Measurements from ENCODE around the gene DCDC2B.

The DCDC2B gene

DNA sequence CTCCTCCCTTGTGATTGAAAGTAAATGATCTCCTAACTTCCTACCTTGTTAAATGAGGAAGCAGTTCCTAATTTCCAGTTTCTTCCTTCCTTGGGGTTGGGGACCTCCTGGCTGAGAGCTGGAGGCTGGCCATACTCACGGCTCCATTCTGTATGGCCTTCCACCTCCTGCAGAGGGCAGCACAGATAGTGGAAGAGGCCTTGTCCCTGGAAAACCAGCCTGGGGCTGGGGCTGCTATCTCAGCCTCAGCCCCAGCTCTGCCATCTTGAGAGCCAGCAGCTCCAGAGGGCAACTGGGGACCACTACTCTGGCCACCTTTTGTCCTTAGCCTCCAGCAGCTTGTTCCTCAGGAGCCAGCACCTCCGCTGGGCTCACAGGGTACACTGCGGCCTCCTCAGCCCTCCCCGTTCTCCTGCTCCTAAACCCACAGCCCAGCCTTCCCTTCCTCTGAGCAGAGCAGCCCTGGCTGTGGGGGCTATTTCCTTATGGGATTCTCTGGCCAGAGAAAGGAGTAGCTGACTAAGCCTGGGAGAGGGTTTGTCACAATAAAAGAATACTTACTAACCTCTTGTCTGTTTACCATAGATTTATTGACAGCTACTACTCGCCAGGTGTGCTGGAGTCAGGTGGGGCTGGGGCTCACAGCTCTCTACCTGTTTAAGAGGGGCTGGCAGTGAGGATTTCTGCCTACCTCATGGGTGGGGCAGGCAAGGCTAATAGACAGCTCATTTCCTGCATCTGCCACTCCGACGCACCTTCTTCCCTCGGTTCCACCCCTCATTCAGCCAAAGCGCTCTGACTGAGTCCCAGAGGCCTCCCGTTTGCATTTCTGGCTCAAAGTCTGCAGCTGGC, 7.0 kb downstream of the DCDC2B start:
- ChIA-PET CTCF (interaction anchor here (0.7 to 5.4 kb wide), 36 partner anchors 9 to 184 kb away, joined by 3 to 50 read pairs (median 4); partner anchors contain the start of genes CCDC28B, DCDC2B, FAM167B and FAM229A), POLR2A (interaction anchor here (1.2 to 1.6 kb wide), 2 partner anchors 25 to 120 kb away, joined by 4 to 6 read pairs; partner anchors contain the start of gene MARCKSL1)
- H3K4me1 ChIP-seq (ENCODE audit: control extremely low read depth in 1 of 4, control insufficient read depth in 4 of 4, insufficient read depth in 4 of 4, low read length in 3 of 4): peaks cover 0 to 2% (median under 1%) of the 10 kb centered on the region in 4 experiments
- H3K4me3 ChIP-seq (ENCODE audit: control insufficient read depth in 1 of 7, extremely low read depth in 1 of 7, insufficient read depth in 4 of 7, low read depth in 2 of 7, low read length in 6 of 7): no peak overlapping the region
- H3K36me3 ChIP-seq (ENCODE audit: control insufficient read depth in 4 of 4, insufficient read depth in 4 of 4, low read length in 3 of 4): peaks cover 5 to 35% (median 16%) of the 10 kb centered on the region in 4 experiments
- H3K27me3 ChIP-seq (replicated peaks in 2 of 5; ENCODE audit: control insufficient read depth in 4 of 5, insufficient read depth in 5 of 5, low read length in 4 of 5): no peaks in the 10 kb centered on the region
- no peaks in the 10 kb centered on the region for H3K9me3 ChIP-seq (ENCODE audit: control extremely low read depth in 1 of 5, control insufficient read depth in 4 of 5, insufficient read depth in 2 of 5, low read depth in 1 of 5, low read length in 4 of 5)
- DNase-seq: peak; percentile 57 to 75 (median 62)
- no peak overlapping the region for H3K27ac ChIP-seq (ENCODE audit: insufficient read depth in 1 of 2, low read depth in 1 of 2, low read length in 2 of 2, poor library complexity in 1 of 2, severe bottlenecking in 2 of 2)
- WGBS (ENCODE audit: insufficient coverage): 96% methylated on average over 6 of the region's 10 CpGs

DNA sequence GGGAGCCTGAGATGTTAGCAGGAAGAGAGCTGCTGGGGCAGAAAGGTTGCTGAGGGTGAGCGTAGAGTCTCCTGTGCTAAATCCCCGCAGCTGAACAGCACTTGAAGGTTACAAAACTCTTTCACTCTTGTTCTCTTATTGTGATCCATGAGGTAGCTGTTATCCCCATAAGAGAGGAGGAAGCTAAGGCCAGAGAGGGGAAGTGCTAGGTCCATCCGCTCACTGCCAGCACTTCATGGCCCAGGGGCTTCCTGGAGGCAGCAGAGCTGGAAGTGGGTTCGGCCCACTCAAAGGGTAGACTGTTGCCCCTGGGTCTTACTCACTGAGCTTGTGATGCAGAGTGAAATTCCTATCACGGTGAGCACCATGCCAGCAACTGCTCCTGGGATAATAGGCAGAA, 7.7 kb downstream of the DCDC2B start:
- Histone ChIP-seq H3K36me3 (ENCODE audit: control insufficient read depth in 4 of 4, insufficient read depth in 4 of 4, low read length in 3 of 4) (peaks cover 5 to 35% (median 16%) of the 10 kb centered on the region in 4 experiments), H3K27me3 (replicated peaks in 2 of 5; ENCODE audit: control insufficient read depth in 4 of 5, insufficient read depth in 5 of 5, low read length in 4 of 5) (no peaks in the 10 kb centered on the region), H3K27ac (ENCODE audit: insufficient read depth in 1 of 2, low read depth in 1 of 2, low read length in 2 of 2, poor library complexity in 1 of 2, severe bottlenecking in 2 of 2) (no peak overlapping the region), H3K4me1 (ENCODE audit: control extremely low read depth in 1 of 4, control insufficient read depth in 4 of 4, insufficient read depth in 4 of 4, low read length in 3 of 4) (peaks cover 2 to 9% (median 7%) of the 10 kb centered on the region in 4 experiments), H3K9me3 (ENCODE audit: control extremely low read depth in 1 of 5, control insufficient read depth in 4 of 5, insufficient read depth in 2 of 5, low read depth in 1 of 5, low read length in 4 of 5) (no peaks in the 10 kb centered on the region), H3K4me3 (ENCODE audit: control insufficient read depth in 1 of 7, extremely low read depth in 1 of 7, insufficient read depth in 4 of 7, low read depth in 2 of 7, low read length in 6 of 7) (no peak overlapping the region)
- no peak for DNase-seq
- CTCF ChIA-PET: interaction anchor here (0.9 to 5.4 kb wide), 22 partner anchors 9 to 170 kb away, joined by 3 to 50 read pairs (median 4); partner anchors contain the start of genes CCDC28B, DCDC2B, FAM167B and FAM229A
- WGBS (ENCODE audit: insufficient coverage): 96% methylated on average over 4 of the region's 5 CpGs
- POLR2A ChIA-PET: interaction anchor here (0.7 to 1.6 kb wide), 3 partner anchors 24 to 120 kb away, joined by 3 to 6 read pairs (median 3); partner anchors contain the start of gene MARCKSL1

DNA sequence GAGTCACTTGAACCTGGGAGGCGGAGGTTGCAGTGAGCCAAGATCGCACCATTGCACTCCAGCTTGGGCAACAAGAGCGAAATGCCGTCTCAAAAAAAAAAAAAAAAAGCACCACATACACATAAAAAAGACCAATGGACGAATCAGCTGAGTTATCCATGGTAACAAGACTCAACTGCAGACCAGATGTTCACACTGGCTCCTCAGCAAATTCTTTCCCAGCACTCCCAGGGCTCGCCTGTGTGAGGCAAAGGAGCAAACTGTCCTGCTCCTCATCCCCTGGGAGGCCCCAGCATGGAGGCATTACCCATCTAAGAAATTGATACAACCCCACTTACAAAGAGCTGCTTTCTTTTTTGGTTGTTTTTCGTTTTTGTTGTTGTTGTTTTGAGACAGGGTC, 10.1 kb downstream of the DCDC2B start:
- peaks cover 9 to 39% (median 20%) of the 10 kb centered on the region in 4 experiments for H3K36me3 ChIP-seq (ENCODE audit: control insufficient read depth in 4 of 4, insufficient read depth in 4 of 4, low read length in 3 of 4)
- H3K27ac ChIP-seq (ENCODE audit: insufficient read depth in 1 of 2, low read depth in 1 of 2, low read length in 2 of 2, poor library complexity in 1 of 2, severe bottlenecking in 2 of 2): no peak overlapping the region
- H3K27me3 ChIP-seq (replicated peaks in 2 of 5; ENCODE audit: control insufficient read depth in 4 of 5, insufficient read depth in 5 of 5, low read length in 4 of 5): no peaks in the 10 kb centered on the region
- no peak overlapping the region for H3K4me3 ChIP-seq (ENCODE audit: control insufficient read depth in 1 of 7, extremely low read depth in 1 of 7, insufficient read depth in 4 of 7, low read depth in 2 of 7, low read length in 6 of 7)
- no peaks in the 10 kb centered on the region for H3K9me3 ChIP-seq (ENCODE audit: control extremely low read depth in 1 of 5, control insufficient read depth in 4 of 5, insufficient read depth in 2 of 5, low read depth in 1 of 5, low read length in 4 of 5)
- WGBS (ENCODE audit: insufficient coverage): 100% methylated on average over 2 of the region's 7 CpGs
- no peak for DNase-seq
- POLR2A ChIA-PET: interaction anchor here (0.6 kb wide), 1 partner anchor 99 kb away, joined by 3 read pairs; no protein-coding TSS in a partner anchor
- CTCF ChIA-PET: interaction anchor here (0.7 to 2.8 kb wide), 5 partner anchors 9 to 149 kb away, joined by 3 to 14 read pairs (median 3); no protein-coding TSS in a partner anchor
- H3K4me1 ChIP-seq (ENCODE audit: control extremely low read depth in 1 of 4, control insufficient read depth in 4 of 4, insufficient read depth in 4 of 4, low read length in 3 of 4): peaks cover 3 to 27% (median 22%) of the 10 kb centered on the region in 4 experiments

DNA sequence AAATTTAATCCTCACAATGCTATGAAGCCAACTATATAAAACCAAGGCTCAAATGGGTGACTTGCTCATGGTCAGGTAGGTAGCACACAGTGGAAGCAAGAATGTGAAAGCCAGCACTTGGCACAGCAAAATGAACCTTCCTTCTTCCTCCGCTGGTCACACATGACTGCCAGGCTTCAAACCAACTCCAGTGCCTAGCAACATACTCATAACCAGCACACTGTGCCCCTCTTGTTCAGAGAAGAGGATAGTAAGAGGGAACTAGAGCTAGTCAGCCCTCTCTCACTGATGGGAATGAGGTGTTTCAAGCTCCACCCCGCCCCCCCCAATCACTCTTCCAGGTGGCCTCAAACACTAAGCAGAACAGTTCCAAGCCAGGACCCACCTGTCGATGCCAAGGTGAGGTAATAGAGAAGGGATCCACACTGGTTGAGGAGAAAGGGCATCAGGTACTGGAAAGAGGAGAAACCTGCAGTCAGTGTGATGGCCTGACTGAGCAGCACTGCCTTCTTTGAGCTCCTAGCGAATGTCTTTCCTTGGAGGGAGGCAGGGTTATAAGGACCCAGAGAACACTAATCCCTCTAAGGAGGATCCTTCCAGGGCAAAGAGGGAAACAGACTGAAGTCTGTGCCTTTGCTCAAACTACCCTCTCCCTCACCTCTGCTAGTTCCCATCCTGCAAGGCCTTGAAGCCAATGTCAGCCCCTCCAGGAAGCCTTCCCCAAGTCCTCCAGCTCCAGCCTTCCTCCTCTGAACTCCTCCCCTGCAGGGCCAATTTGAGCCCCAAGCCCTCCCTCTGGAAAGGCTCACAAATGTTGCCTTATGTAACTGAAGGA, 12.1 kb downstream of the DCDC2B start:
- WGBS (ENCODE audit: insufficient coverage): 100% methylated on average over 3 of the region's 4 CpGs
- H3K4me3 ChIP-seq (ENCODE audit: control insufficient read depth in 1 of 7, extremely low read depth in 1 of 7, insufficient read depth in 4 of 7, low read depth in 2 of 7, low read length in 6 of 7): peak overlapping the region in 6 of 7 experiments; percentile 73 to 97 (median 86)
- H3K27me3 ChIP-seq (replicated peaks in 2 of 5; ENCODE audit: control insufficient read depth in 4 of 5, insufficient read depth in 5 of 5, low read length in 4 of 5): no peaks in the 10 kb centered on the region
- ChIA-PET POLR2A (interaction anchor here (0.8 kb wide), 1 partner anchor 19 kb away, joined by 3 read pairs; no protein-coding TSS in a partner anchor), CTCF (interaction anchor here (1.0 to 2.8 kb wide), 4 partner anchors 11 to 41 kb away, joined by 3 to 14 read pairs (median 3); partner anchors contain the start of gene CCDC28B)
- peak overlapping the region in 1 of 2 experiments; percentile 100 for H3K27ac ChIP-seq (ENCODE audit: insufficient read depth in 1 of 2, low read depth in 1 of 2, low read length in 2 of 2, poor library complexity in 1 of 2, severe bottlenecking in 2 of 2)
- H3K36me3 ChIP-seq (ENCODE audit: control insufficient read depth in 4 of 4, insufficient read depth in 4 of 4, low read length in 3 of 4): peaks cover 7 to 39% (median 16%) of the 10 kb centered on the region in 4 experiments
- DNase-seq: no peak
- H3K4me1 ChIP-seq (ENCODE audit: control extremely low read depth in 1 of 4, control insufficient read depth in 4 of 4, insufficient read depth in 4 of 4, low read length in 3 of 4): peaks cover 3 to 29% (median 22%) of the 10 kb centered on the region in 4 experiments
- H3K9me3 ChIP-seq (ENCODE audit: control extremely low read depth in 1 of 5, control insufficient read depth in 4 of 5, insufficient read depth in 2 of 5, low read depth in 1 of 5, low read length in 4 of 5): no peaks in the 10 kb centered on the region

DNA sequence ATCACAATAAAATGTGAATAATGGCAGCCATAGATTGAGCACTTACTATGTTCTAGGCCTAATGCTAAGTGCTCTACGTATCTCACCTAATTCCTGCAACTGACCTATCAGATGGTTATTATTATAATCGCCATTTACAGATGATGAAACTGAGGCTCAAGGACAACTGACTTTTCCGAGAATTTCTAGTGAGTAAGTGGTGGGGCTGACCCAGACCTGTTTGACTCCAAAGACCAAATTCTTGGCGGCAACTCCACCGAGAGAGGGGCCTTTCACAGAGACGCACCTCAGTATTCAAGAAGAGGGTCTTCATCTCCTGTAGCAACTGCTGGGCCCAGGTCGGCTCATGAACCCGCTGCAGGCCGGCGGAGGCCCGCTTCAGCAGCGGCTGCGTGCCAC, 12.7 kb downstream of the DCDC2B start:
- CTCF ChIA-PET: interaction anchor here (1.1 to 3.0 kb wide), 3 partner anchors 14 to 41 kb away, joined by 3 to 15 read pairs (median 3); no protein-coding TSS in a partner anchor
- no peak for DNase-seq
- Histone ChIP-seq H3K4me1 (ENCODE audit: control extremely low read depth in 1 of 4, control insufficient read depth in 4 of 4, insufficient read depth in 4 of 4, low read length in 3 of 4) (peaks cover 3 to 29% (median 22%) of the 10 kb centered on the region in 4 experiments), H3K27me3 (replicated peaks in 2 of 5; ENCODE audit: control insufficient read depth in 4 of 5, insufficient read depth in 5 of 5, low read length in 4 of 5) (no peaks in the 10 kb centered on the region), H3K4me3 (ENCODE audit: control insufficient read depth in 1 of 7, extremely low read depth in 1 of 7, insufficient read depth in 4 of 7, low read depth in 2 of 7, low read length in 6 of 7) (peak overlapping the region; percentile 65 to 97 (median 85)), H3K9me3 (ENCODE audit: control extremely low read depth in 1 of 5, control insufficient read depth in 4 of 5, insufficient read depth in 2 of 5, low read depth in 1 of 5, low read length in 4 of 5) (no peaks in the 10 kb centered on the region), H3K27ac (ENCODE audit: insufficient read depth in 1 of 2, low read depth in 1 of 2, low read length in 2 of 2, poor library complexity in 1 of 2, severe bottlenecking in 2 of 2) (peak overlapping the region; percentile 99 to 100), H3K36me3 (ENCODE audit: control insufficient read depth in 4 of 4, insufficient read depth in 4 of 4, low read length in 3 of 4) (peaks cover 7 to 41% (median 17%) of the 10 kb centered on the region in 4 experiments)
- POLR2A ChIA-PET: interaction anchor here (0.6 to 0.8 kb wide), 2 partner anchors 10 to 19 kb away, joined by 3 read pairs; no protein-coding TSS in a partner anchor
- 29% methylated on average over 13 of the region's 13 CpGs for WGBS (ENCODE audit: insufficient coverage)

DNA sequence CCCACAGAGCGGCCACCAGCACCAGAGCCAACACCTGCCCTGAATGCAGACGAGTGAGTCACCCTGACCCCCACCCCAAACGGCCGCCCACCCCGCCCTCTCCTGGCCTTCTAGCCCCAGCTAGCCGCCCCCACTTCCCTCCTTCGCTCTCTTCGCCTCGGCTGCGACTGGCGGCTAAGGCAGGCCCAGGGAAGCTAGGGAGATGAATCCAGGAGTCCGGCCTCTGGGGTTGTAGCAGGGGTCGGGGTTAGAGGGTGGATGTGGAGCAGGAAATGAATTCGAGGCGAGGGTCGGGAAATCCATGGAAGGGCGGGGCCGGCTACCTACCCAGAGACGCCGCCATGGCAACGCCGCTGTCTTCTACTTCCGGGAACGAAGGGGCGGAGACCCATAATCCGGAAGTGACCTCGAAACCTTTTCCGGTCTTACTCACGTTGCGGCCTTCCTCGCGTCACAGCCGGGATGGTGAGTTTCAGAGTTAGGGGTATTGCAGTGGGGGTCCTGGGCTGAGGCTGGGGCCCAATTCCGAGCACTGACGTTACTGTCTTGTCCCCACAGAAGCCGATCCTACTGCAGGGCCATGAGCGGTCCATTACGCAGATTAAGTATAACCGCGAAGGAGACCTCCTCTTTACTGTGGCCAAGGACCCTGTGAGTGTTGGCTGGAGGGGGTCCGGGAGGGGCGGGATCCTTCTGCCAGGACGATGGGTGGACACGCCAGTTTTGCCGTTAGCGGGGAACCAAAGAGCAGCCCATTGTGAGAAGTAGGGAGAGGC, 13.3 kb downstream of the DCDC2B start, which contains the start of the genes EIF3I and TMEM234:
EIF3I (plus strand) TSS at position 428 of the 776 bp plus-strand sequence; CDS start at position 463, 35 bp downstream.
TMEM234 (minus strand) TSS at position 374 of the 776 bp plus-strand sequence; CDS start at position 343, 31 bp downstream.
- 0% methylated on average over 25 of the region's 46 CpGs for WGBS (ENCODE audit: insufficient coverage)
- CTCF ChIA-PET: interaction anchor here (0.6 to 3.0 kb wide), 5 partner anchors 14 to 666 kb away, joined by 3 to 15 read pairs (median 3); no protein-coding TSS in a partner anchor
- POLR2A ChIA-PET: interaction anchor here (0.6 to 1.0 kb wide), 3 partner anchors 9 to 10 kb away, joined by 3 to 6 read pairs (median 3); no protein-coding TSS in a partner anchor

More for the DNA sequence above, 13.3 kb downstream of the DCDC2B start, which contains the start of the genes EIF3I and TMEM234:
- DNase-seq: peak; percentile 96 to 97 (median 97)
- Histone ChIP-seq H3K9me3 (ENCODE audit: control extremely low read depth in 1 of 5, control insufficient read depth in 4 of 5, insufficient read depth in 2 of 5, low read depth in 1 of 5, low read length in 4 of 5) (no peaks in the 10 kb centered on the region), H3K27ac (ENCODE audit: insufficient read depth in 1 of 2, low read depth in 1 of 2, low read length in 2 of 2, poor library complexity in 1 of 2, severe bottlenecking in 2 of 2) (peak within 1 kb of the TSS; percentile 99 to 100), H3K4me1 (ENCODE audit: control extremely low read depth in 1 of 4, control insufficient read depth in 4 of 4, insufficient read depth in 4 of 4, low read length in 3 of 4) (peaks cover 3 to 29% (median 22%) of the 10 kb centered on the region in 4 experiments), H3K27me3 (replicated peaks in 2 of 5; ENCODE audit: control insufficient read depth in 4 of 5, insufficient read depth in 5 of 5, low read length in 4 of 5) (no peaks in the 10 kb centered on the region), H3K36me3 (ENCODE audit: control insufficient read depth in 4 of 4, insufficient read depth in 4 of 4, low read length in 3 of 4) (peaks cover 7 to 38% (median 15%) of the 10 kb centered on the region in 4 experiments), H3K4me3 (ENCODE audit: control insufficient read depth in 1 of 7, extremely low read depth in 1 of 7, insufficient read depth in 4 of 7, low read depth in 2 of 7, low read length in 6 of 7) (peak within 1 kb of the TSS; percentile 65 to 97 (median 85))

Data from common myeloid progenitor, CD34-positive (primary cell).